B cell (primary cell): ENCODE data around the gene PRKAR1A. TPM values are rescaled to one million over a fixed set of nuclear protein-coding genes. Genes with fewer than 3 reads are reported as not detected.

ENCODE experiments used
- ATAC-seq: fragments of 200-7000 bp; cut with Tn5 transposase; one replicate; pipeline ENCODE4 v1.10.0; 2021; ENCODE audit warnings: low read depth, mild to moderate bottlenecking, moderate number of reproducible peaks, moderate library complexity
- CTCF ChIA-PET: fragments of 350-600 bp; sonication (Branson Sonifier 250); formaldehyde crosslinking; loops from one replicate; lab custom pipeline; 2021; ENCODE audit warnings: antibody characterized with exemption, inconsistent platforms; lab: Charles Lee
- POLR2A ChIA-PET: fragments of 350-600 bp; sonication (Branson Sonifier 250); formaldehyde crosslinking; loops from one replicate; lab custom pipeline; 2021; ENCODE audit warnings: antibody characterized with exemption; lab: Charles Lee
- DNase-seq: peaks from one replicate; pipeline ENCODE4 v3.0.0; 2013
- H2AFZ ChIP-seq: 2 replicates; pipeline ENCODE4 v1.6.1; 2012; ENCODE audit warnings: mild to moderate bottlenecking, low read depth, low read length; ENCODE audit not compliant: insufficient read depth, poor library complexity, severe bottlenecking
- H3K27ac ChIP-seq, 2 donors: 1 replicate in 1 of 2; 2 replicates in 1 of 2; pipeline ENCODE4 v1.5.1; 2012 to 2013; ENCODE audit warnings: low read length in 2 of 2, mild to moderate bottlenecking in 2 of 2, moderate library complexity in 1 of 2
- H3K27me3 ChIP-seq, 4 experiments: fragments of 200-600 bp in 1 of 4; sonication (generic) in 1 of 4; replicated peaks in 1 of 4; 1 replicate in 2 of 4; 2 replicates in 2 of 4; pipeline versions ENCODE4 v1.6.1 to v1.7.0; 2013 to 2016; ENCODE audit warnings: low read length in 3 of 4, mild to moderate bottlenecking in 2 of 4, mixed read lengths in 1 of 4, moderate library complexity in 1 of 4; ENCODE audit not compliant: insufficient read depth in 4 of 4, control insufficient read depth in 3 of 4; ENCODE audit errors: control extremely low read depth in 1 of 4
- H3K36me3 ChIP-seq, 2 experiments: replicated peaks in 1 of 2; 1 replicate in 1 of 2; 2 replicates in 1 of 2; pipeline versions ENCODE4 v1.6.1 to v1.7.1; 2013; ENCODE audit warnings: low read length in 1 of 2; ENCODE audit not compliant: insufficient read depth in 2 of 2, control insufficient read depth in 1 of 2; ENCODE audit errors: control extremely low read depth in 1 of 2, extremely low read depth in 1 of 2
- H3K4me1 ChIP-seq, 2 donors: fragments of 200-600 bp in 1 of 2; sonication (generic) in 1 of 2; 1 replicate in 1 of 2; 2 replicates in 1 of 2; pipeline versions ENCODE4 v1.5.1 to v1.6.1; 2013 to 2017; ENCODE audit warnings: low read length in 2 of 2; ENCODE audit not compliant: control insufficient read depth in 2 of 2, insufficient read depth in 2 of 2
- H3K4me2 ChIP-seq: replicated peaks from 2 replicates; pipeline ENCODE3; 2012; ENCODE audit warnings: mild to moderate bottlenecking, low read depth, low read length; ENCODE audit not compliant: poor library complexity, severe bottlenecking
- H3K4me3 ChIP-seq, 5 experiments: fragments of 200-600 bp in 1 of 5; sonication (generic) in 1 of 5; 1 replicate in 3 of 5; 2 replicates in 2 of 5; pipeline versions ENCODE4 v1.5.1 to v1.7.0; 2011 to 2016; ENCODE audit warnings: low read length in 4 of 5, mild to moderate bottlenecking in 4 of 5, low read depth in 2 of 5, control low read depth in 1 of 5, moderate library complexity in 1 of 5; ENCODE audit not compliant: insufficient read depth in 1 of 5; ENCODE audit errors: control extremely low read depth in 1 of 5, extremely low read depth in 1 of 5
- H3K79me2 ChIP-seq: fragments of 200-600 bp; sonication (generic); one replicate; pipeline ENCODE4 v1.6.0; 2016; ENCODE audit warnings: low read length; ENCODE audit not compliant: control insufficient read depth, insufficient read depth
- H3K9ac ChIP-seq: fragments of 200-600 bp; sonication (generic); 2 replicates; pipeline ENCODE4 v1.6.1; 2017; ENCODE audit warnings: mild to moderate bottlenecking, low read length, moderate library complexity
- H3K9me3 ChIP-seq, 3 donors: one replicate each; pipeline versions ENCODE4 v1.6.1 to v1.7.1; 2013; ENCODE audit warnings: low read length in 2 of 3; ENCODE audit not compliant: control insufficient read depth in 2 of 3, insufficient read depth in 1 of 3; ENCODE audit errors: control extremely low read depth in 1 of 3
- H4K20me1 ChIP-seq: 2 replicates; pipeline ENCODE4 v1.6.0; 2012; ENCODE audit warnings: mild to moderate bottlenecking, low read length; ENCODE audit not compliant: insufficient read depth, control insufficient read depth, poor library complexity, severe bottlenecking
- H3K27ac Mint-ChIP-seq: one replicate; pipeline ENCODE4 v1.8.0; 2021; ENCODE audit warnings: mixed read lengths
- H3K27me3 Mint-ChIP-seq: one replicate; pipeline ENCODE4 v1.8.0; 2021; ENCODE audit warnings: mixed read lengths
- H3K4me1 Mint-ChIP-seq: one replicate; pipeline ENCODE4 v1.8.0; 2021; ENCODE audit warnings: mixed read lengths
- H3K4me3 Mint-ChIP-seq: one replicate; pipeline ENCODE4 v1.8.0; 2021; ENCODE audit warnings: mixed read lengths
- H3K9me3 Mint-ChIP-seq: one replicate; pipeline ENCODE4 v1.8.0; 2022; ENCODE audit warnings: mixed read lengths; ENCODE audit not compliant: insufficient read depth
- EZH2 ChIP-seq: IDR thresholded peaks from 2 replicates; pipeline ENCODE4 v1.6.1; 2012; ENCODE audit warnings: borderline replicate concordance, low read depth, mild to moderate bottlenecking, moderate library complexity, low read length; ENCODE audit not compliant: insufficient read depth, poor library complexity, severe bottlenecking
- WGBS: methylation state at CpG from one replicate; pipeline ENCODE4 v1.1.5; 2013; ENCODE audit warnings: missing lambda C conversion rate; ENCODE audit not compliant: insufficient coverage; 5-methylcytosine and 5-hydroxymethylcytosine counted together
- intact Hi-C: fragments of 100-400 bp; cut with micrococcal nuclease; formaldehyde crosslinking; loops from one replicate; pipeline ENCODE4 v1.10.0; 2022
- polyA plus RNA-seq: library from polyadenylated mRNA; depleted of rRNA; stranded (reverse); fragments of >200 nt; gene quantifications from 2 replicates; pipeline ENCODE4 v1.2.3, GENCODE V29; 2012
- total RNA-seq, 2 donors: library from RNA; stranded (reverse); fragments of 120-200 nt in 1 of 2; gene quantifications; 1 replicate in 1 of 2; 2 replicates in 1 of 2; pipeline versions ENCODE4 v1.2.3 to v1.2.4, GENCODE V29; 2013 to 2022
- TF ChIP-seq, protein P1 (sequence below): fragments of 200-600 bp; IDR thresholded peaks from one replicate; pipeline ENCODE4 v1.8.0; 2022; ENCODE audit warnings: antibody characterized with exemption, mild to moderate bottlenecking

PRKAR1A gene
- total and polyA plus RNA-seq, 2 donors (not counting 1 experiment from before 2014, with no cell fraction given) = 63.1 to 296 TPM

DNA sequence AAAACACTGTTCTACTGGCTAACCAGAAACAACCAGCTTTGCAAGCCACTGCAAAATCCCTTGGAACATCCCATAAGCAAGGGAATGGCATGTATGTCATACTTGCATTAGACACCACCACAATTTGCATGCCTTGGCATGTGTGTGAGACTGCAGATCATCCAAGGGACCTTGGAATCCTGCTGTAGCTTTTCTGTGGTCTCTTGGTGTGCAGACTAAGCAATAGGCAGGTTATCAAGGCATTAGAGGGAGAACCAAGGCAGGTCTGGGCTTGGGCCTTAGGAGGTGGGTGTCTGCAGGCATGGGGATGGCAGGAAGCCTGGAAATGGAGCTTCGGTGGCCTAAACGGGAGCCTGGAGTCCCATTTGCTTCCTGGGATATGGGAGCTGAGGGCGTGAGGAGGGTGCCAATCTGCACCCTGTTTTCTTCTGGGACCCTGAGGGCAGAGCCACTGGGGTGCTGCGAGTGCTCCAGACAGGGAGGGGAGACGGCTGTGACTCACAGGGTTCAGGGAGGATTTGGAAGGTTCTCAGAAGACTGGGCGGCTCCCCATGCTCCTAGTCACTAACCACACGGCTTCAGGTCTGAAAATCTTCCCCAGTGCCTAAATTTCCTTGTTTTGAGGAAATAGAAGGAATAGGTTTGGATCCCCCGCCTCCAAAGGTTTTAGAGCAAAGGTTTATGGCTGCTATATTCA lies 52.3 kb downstream of the PRKAR1A start:
- Histone ChIP-seq H3K4me1 (no peaks in the 10 kb centered on the region), H4K20me1 (no peaks in the 10 kb centered on the region), H3K4me2 (no peak overlapping the region), H2AFZ (no peak overlapping the region), H3K9me3 (no peaks in the 10 kb centered on the region), H3K79me2 (no peaks in the 10 kb centered on the region), H3K4me3 (no peak overlapping the region), H3K27me3 (peaks cover 0 to 4% (median 0%) of the 10 kb centered on the region in 4 experiments), H3K9ac (no peak overlapping the region), H3K27ac (no peak overlapping the region), H3K36me3 (no peaks in the 10 kb centered on the region)
- DNase-seq (no peak), ATAC-seq (no peak)
- intact Hi-C loops = no loop called here
- ChIA-PET CTCF (no interaction called here), POLR2A (no interaction called here)
- Mint-ChIP-seq H3K27me3 (peaks cover 17% of the 10 kb centered on the region), H3K4me3 (no peak overlapping the region), H3K4me1 (no peaks in the 10 kb centered on the region), H3K9me3 (no peaks in the 10 kb centered on the region), H3K27ac (no peak overlapping the region)
- no peak for TF ChIP-seq EZH2
- TF ChIP-seq, protein P1, sequence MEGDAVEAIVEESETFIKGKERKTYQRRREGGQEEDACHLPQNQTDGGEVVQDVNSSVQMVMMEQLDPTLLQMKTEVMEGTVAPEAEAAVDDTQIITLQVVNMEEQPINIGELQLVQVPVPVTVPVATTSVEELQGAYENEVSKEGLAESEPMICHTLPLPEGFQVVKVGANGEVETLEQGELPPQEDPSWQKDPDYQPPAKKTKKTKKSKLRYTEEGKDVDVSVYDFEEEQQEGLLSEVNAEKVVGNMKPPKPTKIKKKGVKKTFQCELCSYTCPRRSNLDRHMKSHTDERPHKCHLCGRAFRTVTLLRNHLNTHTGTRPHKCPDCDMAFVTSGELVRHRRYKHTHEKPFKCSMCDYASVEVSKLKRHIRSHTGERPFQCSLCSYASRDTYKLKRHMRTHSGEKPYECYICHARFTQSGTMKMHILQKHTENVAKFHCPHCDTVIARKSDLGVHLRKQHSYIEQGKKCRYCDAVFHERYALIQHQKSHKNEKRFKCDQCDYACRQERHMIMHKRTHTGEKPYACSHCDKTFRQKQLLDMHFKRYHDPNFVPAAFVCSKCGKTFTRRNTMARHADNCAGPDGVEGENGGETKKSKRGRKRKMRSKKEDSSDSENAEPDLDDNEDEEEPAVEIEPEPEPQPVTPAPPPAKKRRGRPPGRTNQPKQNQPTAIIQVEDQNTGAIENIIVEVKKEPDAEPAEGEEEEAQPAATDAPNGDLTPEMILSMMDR = no peak
- 76% methylated on average over 3 of the region's 8 CpGs for WGBS

- H4K20me1 ChIP-seq = no peaks in the 10 kb centered on the region
- Mint-ChIP-seq H3K4me1 (no peaks in the 10 kb centered on the region), H3K4me3 (no peak overlapping the region), H3K27ac (no peak overlapping the region), H3K27me3 (peaks cover 17% of the 10 kb centered on the region), H3K9me3 (no peaks in the 10 kb centered on the region)
- ATAC-seq (no peak), DNase-seq (no peak)
- no peaks in the 10 kb centered on the region for H3K36me3 ChIP-seq
- H3K4me3 ChIP-seq = no peak overlapping the region
- H3K9me3 ChIP-seq = no peaks in the 10 kb centered on the region
- peaks cover 0 to 4% (median 0%) of the 10 kb centered on the region in 4 experiments for H3K27me3 ChIP-seq
- no peaks in the 10 kb centered on the region for H3K4me1 ChIP-seq
- H3K27ac ChIP-seq = no peak overlapping the region
- H3K4me2 ChIP-seq = no peak overlapping the region
- 87% methylated on average over 2 of the region's 3 CpGs for WGBS
- H3K79me2 ChIP-seq = no peaks in the 10 kb centered on the region
- no peak overlapping the region for H2AFZ ChIP-seq
- no peak overlapping the region for H3K9ac ChIP-seq
- POLR2A ChIA-PET = no interaction called here
- TF ChIP-seq, protein P1 = no peak
- TF ChIP-seq EZH2 = no peak
- intact Hi-C loops = no loop called here
- CTCF ChIA-PET = no interaction called here
These were observed 53.6 kb downstream of the PRKAR1A start for GRCh38 chr17:68565661-68566441.
